A673 (cell line): ENCODE measurements around the gene TERC. TPM values are rescaled to one million over a fixed set of nuclear protein-coding genes. Genes with fewer than 3 reads are reported as not detected.

Experiments
- BruUV-seq: library from RNA; stranded (reverse); fragments of 400-500 nt; replicated peaks from 2 replicates; lab custom pipeline; 2021; lab: Mats Ljungman, UMichigan
- CTCF ChIA-PET: fragments of 300-600 bp; sonication (Branson Sonifier 250); formaldehyde crosslinking; loops from one replicate; lab custom pipeline; 2022; ENCODE audit warnings: antibody characterized with exemption; lab: Charles Lee
- POLR2A ChIA-PET: fragments of 300-600 bp; sonication (Branson Sonifier 250); formaldehyde crosslinking; loops from one replicate; lab custom pipeline; 2022; ENCODE audit warnings: antibody characterized with exemption; ENCODE audit not compliant: low non-redundant PET; lab: Charles Lee
- DNase-seq: peaks from one replicate; pipeline ENCODE4 v3.0.0-alpha.2; 2015; ENCODE audit warnings: low spot score
- H3K27ac ChIP-seq: fragments of 200-600 bp; sonication (generic); 2 replicates; pipeline ENCODE4 v1.5.1; 2016; ENCODE audit warnings: mixed run types, low read depth, mild to moderate bottlenecking, mixed read lengths, antibody characterized with exemption, low read length; ENCODE audit not compliant: poor library complexity, severe bottlenecking
- H3K27me3 ChIP-seq: fragments of 200-600 bp; sonication (generic); replicated peaks from 2 replicates; pipeline ENCODE4 v1.6.1; 2017; ENCODE audit warnings: mixed run types, low read depth, mild to moderate bottlenecking, mixed read lengths, antibody characterized with exemption, low read length; ENCODE audit not compliant: insufficient read depth, poor library complexity
- H3K36me3 ChIP-seq: fragments of 200-600 bp; sonication (generic); 2 replicates; pipeline ENCODE4 v1.6.1; 2016; ENCODE audit warnings: mixed run types, mild to moderate bottlenecking, mixed read lengths, antibody characterized with exemption, low read length; ENCODE audit not compliant: insufficient read depth, poor library complexity, severe bottlenecking
- H3K4me1 ChIP-seq: fragments of 200-600 bp; sonication (generic); 2 replicates; pipeline ENCODE4 v1.6.1; 2017; ENCODE audit warnings: mixed run types, mild to moderate bottlenecking, mixed read lengths, antibody characterized with exemption, low read length; ENCODE audit not compliant: insufficient read depth, poor library complexity, severe bottlenecking
- H3K4me3 ChIP-seq: fragments of 200-600 bp; sonication (generic); 2 replicates; pipeline ENCODE4 v1.5.1; 2016; ENCODE audit warnings: low read depth, mixed run types, mild to moderate bottlenecking, mixed read lengths, low read length; ENCODE audit not compliant: poor library complexity, severe bottlenecking
- H3K9me3 ChIP-seq: fragments of 200-600 bp; sonication (generic); 2 replicates; pipeline ENCODE4 v1.6.1; 2016; ENCODE audit warnings: mixed run types, low read depth, mild to moderate bottlenecking, mixed read lengths, antibody characterized with exemption, low read length; ENCODE audit not compliant: poor library complexity, severe bottlenecking
- EZH2 ChIP-seq: fragments of 200-600 bp; sonication (generic); IDR thresholded peaks from 2 replicates; pipeline ENCODE4 v1.6.1; 2017; ENCODE audit warnings: borderline replicate concordance, low read depth, mild to moderate bottlenecking, mixed read lengths, antibody characterized with exemption, low read length; ENCODE audit not compliant: poor library complexity, severe bottlenecking
- intact Hi-C: fragments of 100-400 bp; cut with micrococcal nuclease; formaldehyde crosslinking; loops from one replicate; pipeline ENCODE4 v1.10.0; 2022; ENCODE audit not compliant: unreplicated experiment
- total RNA-seq: library from RNA; stranded (reverse); gene quantifications from 2 replicates; pipeline ENCODE4 v1.2.3, GENCODE V29; 2021
- TF ChIP-seq, protein P1 (sequence below): fragments of 300-800, 200-600 bp; sonication (generic); conservative IDR thresholded peaks from 2 replicates; pipeline ENCODE4 v1.5.1; 2017; ENCODE audit warnings: low read depth, mild to moderate bottlenecking, antibody characterized with exemption, low read length, moderate library complexity, mixed read lengths

TERC gene
- total RNA-seq, 1 experiment from 2014 or later = 5.8 TPM

DNA sequence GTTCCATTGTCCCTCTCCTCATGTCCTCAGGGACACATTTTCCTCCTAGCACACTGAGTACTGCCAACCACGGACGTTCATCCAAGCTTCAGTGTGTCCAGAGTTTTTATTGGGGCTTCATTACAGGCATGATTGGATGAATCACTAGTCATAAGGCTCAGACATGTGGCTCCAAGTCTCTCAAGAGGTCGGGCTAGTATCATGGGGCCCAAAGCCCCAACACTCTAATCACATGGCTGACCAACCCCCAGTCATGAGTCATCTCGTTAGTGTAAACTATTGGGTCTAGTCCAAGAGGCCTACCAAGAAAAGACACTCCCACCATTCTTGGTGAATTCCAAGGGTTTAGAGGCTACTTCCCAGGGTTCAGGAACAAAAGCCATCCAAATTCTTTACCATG is 4.4 kb downstream of the TERC start:
- TF ChIP-seq, protein P1, sequence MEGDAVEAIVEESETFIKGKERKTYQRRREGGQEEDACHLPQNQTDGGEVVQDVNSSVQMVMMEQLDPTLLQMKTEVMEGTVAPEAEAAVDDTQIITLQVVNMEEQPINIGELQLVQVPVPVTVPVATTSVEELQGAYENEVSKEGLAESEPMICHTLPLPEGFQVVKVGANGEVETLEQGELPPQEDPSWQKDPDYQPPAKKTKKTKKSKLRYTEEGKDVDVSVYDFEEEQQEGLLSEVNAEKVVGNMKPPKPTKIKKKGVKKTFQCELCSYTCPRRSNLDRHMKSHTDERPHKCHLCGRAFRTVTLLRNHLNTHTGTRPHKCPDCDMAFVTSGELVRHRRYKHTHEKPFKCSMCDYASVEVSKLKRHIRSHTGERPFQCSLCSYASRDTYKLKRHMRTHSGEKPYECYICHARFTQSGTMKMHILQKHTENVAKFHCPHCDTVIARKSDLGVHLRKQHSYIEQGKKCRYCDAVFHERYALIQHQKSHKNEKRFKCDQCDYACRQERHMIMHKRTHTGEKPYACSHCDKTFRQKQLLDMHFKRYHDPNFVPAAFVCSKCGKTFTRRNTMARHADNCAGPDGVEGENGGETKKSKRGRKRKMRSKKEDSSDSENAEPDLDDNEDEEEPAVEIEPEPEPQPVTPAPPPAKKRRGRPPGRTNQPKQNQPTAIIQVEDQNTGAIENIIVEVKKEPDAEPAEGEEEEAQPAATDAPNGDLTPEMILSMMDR = no peak
- TF ChIP-seq EZH2 = no peak
- Histone ChIP-seq H3K4me1 (no peaks in the 10 kb centered on the region), H3K4me3 (no peak overlapping the region), H3K27ac (no peak overlapping the region), H3K27me3 (peaks cover 3% of the 10 kb centered on the region), H3K9me3 (no peaks in the 10 kb centered on the region), H3K36me3 (no peaks in the 10 kb centered on the region)
- DNase-seq = peak; percentile 17
- intact Hi-C loops = loop anchor here (10.0 kb wide), 4 partner anchors 204 to 1044 kb away; partner anchors contain the start of gene SEC62
- ChIA-PET CTCF (interaction anchor here (0.6 kb wide), 1 partner anchor 49 kb away, joined by 7 read pairs; no protein-coding TSS in a partner anchor), POLR2A (no interaction called here)
- no TSS peak for BruUV-seq

DNA sequence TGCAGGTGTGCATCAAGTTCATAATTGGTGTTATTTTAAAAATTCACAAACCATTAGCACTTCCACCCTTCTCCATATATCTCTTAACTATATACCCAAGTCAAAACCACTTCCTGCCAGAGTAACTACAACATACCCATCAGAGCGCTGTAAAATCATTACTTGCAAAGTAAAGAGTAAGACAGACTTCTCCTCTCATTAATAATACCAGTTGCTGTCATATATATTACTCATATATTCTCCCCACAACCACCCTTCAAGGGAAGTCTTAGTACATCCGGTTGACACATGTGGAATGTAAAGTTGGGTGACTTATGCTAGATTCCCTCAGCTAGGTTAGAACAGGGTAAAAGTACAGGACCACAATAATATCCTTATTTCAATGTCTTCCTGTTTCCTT is 5.6 kb downstream of the TERC start:
- no peak for DNase-seq
- CTCF ChIA-PET = interaction anchor here (0.5 kb wide), 1 partner anchor 73 kb away, joined by 6 read pairs; no protein-coding TSS in a partner anchor
- BruUV-seq = no TSS peak
- Histone ChIP-seq H3K4me1 (no peaks in the 10 kb centered on the region), H3K27ac (no peak overlapping the region), H3K27me3 (peaks cover 3% of the 10 kb centered on the region), H3K36me3 (no peaks in the 10 kb centered on the region), H3K4me3 (no peak overlapping the region), H3K9me3 (no peaks in the 10 kb centered on the region)
- POLR2A ChIA-PET = no interaction called here
- no peak for TF ChIP-seq EZH2
- TF ChIP-seq, protein P1 = no peak
- intact Hi-C loops = no loop called here

DNA sequence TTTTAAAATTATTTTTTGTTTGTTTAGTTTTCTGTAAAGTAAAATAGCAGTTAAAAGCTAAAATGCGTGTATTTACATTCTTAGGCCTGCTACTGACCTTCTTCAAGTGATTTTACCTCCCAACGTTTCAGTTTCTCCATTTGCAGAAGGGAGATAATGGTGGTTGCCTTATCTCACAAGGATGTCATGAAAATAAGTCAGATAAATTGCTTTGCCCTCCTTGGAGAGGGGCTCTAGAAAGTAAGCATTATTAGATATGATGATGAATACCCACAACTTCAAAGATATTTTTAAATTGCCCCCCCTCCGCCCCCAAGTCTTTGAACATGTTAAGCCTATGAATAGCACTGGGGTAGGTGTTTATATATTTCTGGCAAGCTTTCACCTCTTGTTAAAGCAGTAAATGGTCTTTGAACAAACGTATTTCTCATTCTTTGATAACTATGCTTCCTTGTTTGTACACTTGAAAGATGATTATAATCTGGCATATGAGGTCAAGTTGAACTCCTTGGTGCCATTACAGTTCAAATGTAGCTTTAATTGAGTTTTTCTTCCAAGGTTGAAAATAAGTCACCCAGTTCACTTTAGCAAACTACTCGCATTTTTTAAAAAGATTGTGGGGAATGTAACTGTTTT is 6.4 kb downstream of the TERC start:
- H3K27me3 ChIP-seq = peaks cover 9% of the 10 kb centered on the region
- H3K27ac ChIP-seq = no peak overlapping the region
- no peaks in the 10 kb centered on the region for H3K4me1 ChIP-seq
- H3K36me3 ChIP-seq = no peaks in the 10 kb centered on the region
- POLR2A ChIA-PET = no interaction called here
- intact Hi-C loops = no loop called here
- TF ChIP-seq EZH2 = no peak
- TF ChIP-seq, protein P1 = no peak
- no TSS peak for BruUV-seq
- DNase-seq = no peak
- no peaks in the 10 kb centered on the region for H3K9me3 ChIP-seq
- no peak overlapping the region for H3K4me3 ChIP-seq
- CTCF ChIA-PET = interaction anchor here (0.5 kb wide), 1 partner anchor 74 kb away, joined by 6 read pairs; no protein-coding TSS in a partner anchor
